ENCODE measurements around the gene ZMYND8. TPM values are rescaled to one million over a fixed set of nuclear protein-coding genes. Genes with fewer than 3 reads are reported as not detected.

The ZMYND8 gene
- total RNA-seq, 1 experiment from 2014 or later: 29.0 TPM

DNA sequence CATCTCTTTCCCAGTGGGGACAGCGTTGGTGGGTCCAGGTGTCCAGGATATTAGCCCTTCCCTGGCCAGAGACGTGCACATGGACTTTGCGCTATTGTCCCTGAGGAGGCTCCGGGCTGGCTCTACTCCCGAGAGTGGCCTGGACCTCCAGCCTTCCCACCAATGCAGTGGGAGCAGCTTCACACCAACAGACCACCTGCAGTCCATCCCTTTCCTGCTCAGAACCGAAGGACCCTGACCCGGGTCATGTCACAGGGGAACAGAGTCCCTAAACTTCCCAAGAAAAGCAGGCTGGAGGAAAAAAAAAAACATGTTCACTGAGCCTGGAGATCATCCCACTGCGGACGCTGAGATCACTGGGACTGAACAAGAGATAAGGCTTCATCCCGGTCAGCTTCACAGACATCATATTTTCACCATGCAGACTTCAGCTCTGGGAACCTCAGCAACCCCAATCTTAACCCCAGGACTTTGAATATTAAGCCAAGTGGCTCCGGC is 18.3 kb downstream of the ZMYND8 start:
- Histone ChIP-seq H3K4me2 (ENCODE audit: low read length) (no peak overlapping the region), H3K36me3 (ENCODE audit: control insufficient read depth in 1 of 2, insufficient read depth in 2 of 2, low read length in 2 of 2) (peaks cover 0 to 2% of the 10 kb centered on the region in 2 experiments; a peak in 1 of 4 replicates), H2AFZ (ENCODE audit: low read depth, low read length, poor library complexity, severe bottlenecking) (no peak overlapping the region), H3K27me3 (ENCODE audit: insufficient read depth, low read length) (no peaks in the 10 kb centered on the region), H3K79me2 (ENCODE audit: insufficient read depth, low read length) (peaks cover 61% of the 10 kb centered on the region), H3K9me2 (ENCODE audit: insufficient read depth) (no peaks in the 10 kb centered on the region), H3K4me1 (ENCODE audit: control insufficient read depth in 1 of 2, insufficient read depth in 2 of 2, low read length in 2 of 2) (peaks cover 51 to 65% of the 10 kb centered on the region in 2 experiments), H3K27ac (ENCODE audit: low read depth, low read length) (no peak overlapping the region), H4K20me1 (ENCODE audit: insufficient read depth) (no peaks in the 10 kb centered on the region), H3K9ac (ENCODE audit: low read length) (no peak overlapping the region), H3K4me3 (replicated peaks in 1 of 2; ENCODE audit: low read depth in 1 of 2, low read length in 2 of 2) (no peak overlapping the region), H3K9me3 (ENCODE audit: control insufficient read depth in 1 of 2, insufficient read depth in 1 of 2, low read depth in 1 of 2, low read length in 2 of 2) (no peaks in the 10 kb centered on the region)
- intact Hi-C loops (cut with micrococcal nuclease): no loop called here
- ATAC-seq: no peak
- ChIA-PET CTCF (no interaction called here), POLR2A (interaction anchor here (0.7 kb wide), 1 partner anchor 8 kb away, joined by 3 read pairs; no protein-coding TSS in a partner anchor), RAD21 (ENCODE audit: low non-redundant PET in 1 of 2, low total read pairs in 2 of 2, uncharacterized antibody in 2 of 2, unreplicated experiment in 2 of 2) (no interaction called here)
- no peak for TF ChIP-seq FOSL1 (IDR thresholded peaks at IDR 0.05; ENCODE audit: low read depth)
- TF ChIP-seq EZH2phosphoT487 (IDR thresholded peaks at IDR 0.05; ENCODE audit: borderline replicate concordance): no peak
- TF ChIP-seq, protein P1, sequence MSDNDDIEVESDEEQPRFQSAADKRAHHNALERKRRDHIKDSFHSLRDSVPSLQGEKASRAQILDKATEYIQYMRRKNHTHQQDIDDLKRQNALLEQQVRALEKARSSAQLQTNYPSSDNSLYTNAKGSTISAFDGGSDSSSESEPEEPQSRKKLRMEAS (IDR thresholded peaks at IDR 0.05): no peak
- no peak for TF ChIP-seq JUND (IDR thresholded peaks at IDR 0.05)
- TF ChIP-seq TCF7L2 (IDR thresholded peaks at IDR 0.05; ENCODE audit: borderline replicate concordance, extremely low read depth, insufficient read depth, insufficient read length): no peak
- TF ChIP-seq, protein P2, sequence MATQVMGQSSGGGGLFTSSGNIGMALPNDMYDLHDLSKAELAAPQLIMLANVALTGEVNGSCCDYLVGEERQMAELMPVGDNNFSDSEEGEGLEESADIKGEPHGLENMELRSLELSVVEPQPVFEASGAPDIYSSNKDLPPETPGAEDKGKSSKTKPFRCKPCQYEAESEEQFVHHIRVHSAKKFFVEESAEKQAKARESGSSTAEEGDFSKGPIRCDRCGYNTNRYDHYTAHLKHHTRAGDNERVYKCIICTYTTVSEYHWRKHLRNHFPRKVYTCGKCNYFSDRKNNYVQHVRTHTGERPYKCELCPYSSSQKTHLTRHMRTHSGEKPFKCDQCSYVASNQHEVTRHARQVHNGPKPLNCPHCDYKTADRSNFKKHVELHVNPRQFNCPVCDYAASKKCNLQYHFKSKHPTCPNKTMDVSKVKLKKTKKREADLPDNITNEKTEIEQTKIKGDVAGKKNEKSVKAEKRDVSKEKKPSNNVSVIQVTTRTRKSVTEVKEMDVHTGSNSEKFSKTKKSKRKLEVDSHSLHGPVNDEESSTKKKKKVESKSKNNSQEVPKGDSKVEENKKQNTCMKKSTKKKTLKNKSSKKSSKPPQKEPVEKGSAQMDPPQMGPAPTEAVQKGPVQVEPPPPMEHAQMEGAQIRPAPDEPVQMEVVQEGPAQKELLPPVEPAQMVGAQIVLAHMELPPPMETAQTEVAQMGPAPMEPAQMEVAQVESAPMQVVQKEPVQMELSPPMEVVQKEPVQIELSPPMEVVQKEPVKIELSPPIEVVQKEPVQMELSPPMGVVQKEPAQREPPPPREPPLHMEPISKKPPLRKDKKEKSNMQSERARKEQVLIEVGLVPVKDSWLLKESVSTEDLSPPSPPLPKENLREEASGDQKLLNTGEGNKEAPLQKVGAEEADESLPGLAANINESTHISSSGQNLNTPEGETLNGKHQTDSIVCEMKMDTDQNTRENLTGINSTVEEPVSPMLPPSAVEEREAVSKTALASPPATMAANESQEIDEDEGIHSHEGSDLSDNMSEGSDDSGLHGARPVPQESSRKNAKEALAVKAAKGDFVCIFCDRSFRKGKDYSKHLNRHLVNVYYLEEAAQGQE (IDR thresholded peaks at IDR 0.05; ENCODE audit: low read depth): no peak
- BruUV-seq (replicated peaks): no TSS peak
- no peak for DNase-seq (ENCODE audit: low read depth, low spot score)

All from HCT116 (cell line).